H1 (cell line): ENCODE data around the gene WDR1. TPM values are rescaled to one million over a fixed set of nuclear protein-coding genes. Genes with fewer than 3 reads are reported as not detected.

ENCODE experiments used
- SIN3A ChIP-seq, 2 experiments: IDR thresholded peaks in 1 of 2; conservative IDR thresholded peaks in 1 of 2; 2 replicates each; pipeline ENCODE4 v1.6.1; 2011 to 2012; ENCODE audit warnings: low read length in 2 of 2, improper control_type of control experiment in 1 of 2, low read depth in 1 of 2, mild to moderate bottlenecking in 1 of 2
- polyA plus RNA-seq, 7 experiments: library from polyadenylated mRNA; depleted of rRNA in 3 of 7; stranded (reverse) in 5 of 7; unstranded in 2 of 7; fragments of >200 nt in 5 of 7; fragments of 200-250 nt in 2 of 7; gene quantifications; 1 replicate in 5 of 7; 2 replicates in 1 of 7; 4 replicates in 1 of 7; pipeline versions ENCODE4 v1.2.1 to v1.2.3, GENCODE V29; 2011 to 2013; ENCODE audit warnings: missing spikeins in 2 of 7, mixed read lengths in 2 of 7
- total RNA-seq: library from RNA; stranded (reverse); fragmentation: NEBNext Ultra II Directional; extraction: Animal tissue kit (Norgen Biotek cat#: 25700); gene quantifications from 2 replicates; pipeline ENCODE4 v1.2.1, GENCODE V29; 2021
- TF ChIP-seq, protein P1 (sequence below): IDR thresholded peaks from 2 replicates; pipeline ENCODE4 v1.6.1; 2012; ENCODE audit warnings: low read length, inconsistent platforms

WDR1 gene
- total and polyA plus RNA-seq, 2 of the 8 experiments (the other 6 are each of a cell fraction or from before 2014, with no cell fraction given): 315 to 377 TPM

GRCh38 chr4:10053635-10054453, 62.8 kb downstream of the WDR1 start (continued):
- TF ChIP-seq SIN3A (conservative IDR thresholded peaks at IDR 0.05 in 1 of 2, IDR thresholded peaks at IDR 0.05 in 1 of 2; ENCODE audit: low read depth in 1 of 2, low read length in 2 of 2): no peak
- TF ChIP-seq, protein P1, sequence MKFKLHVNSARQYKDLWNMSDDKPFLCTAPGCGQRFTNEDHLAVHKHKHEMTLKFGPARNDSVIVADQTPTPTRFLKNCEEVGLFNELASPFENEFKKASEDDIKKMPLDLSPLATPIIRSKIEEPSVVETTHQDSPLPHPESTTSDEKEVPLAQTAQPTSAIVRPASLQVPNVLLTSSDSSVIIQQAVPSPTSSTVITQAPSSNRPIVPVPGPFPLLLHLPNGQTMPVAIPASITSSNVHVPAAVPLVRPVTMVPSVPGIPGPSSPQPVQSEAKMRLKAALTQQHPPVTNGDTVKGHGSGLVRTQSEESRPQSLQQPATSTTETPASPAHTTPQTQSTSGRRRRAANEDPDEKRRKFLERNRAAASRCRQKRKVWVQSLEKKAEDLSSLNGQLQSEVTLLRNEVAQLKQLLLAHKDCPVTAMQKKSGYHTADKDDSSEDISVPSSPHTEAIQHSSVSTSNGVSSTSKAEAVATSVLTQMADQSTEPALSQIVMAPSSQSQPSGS: no peak
